ENCODE measurements around the gene QRICH2.

Gene QRICH2

GRCh38 chr17:76292567-76292966 is 15.5 kb downstream of the QRICH2 start:
- no peak overlapping the region for H3K4me2 ChIP-seq (ENCODE audit: low read depth, low read length)
- H3K27me3 ChIP-seq (replicated peaks; ENCODE audit: insufficient read depth, low read length) = no peaks in the 10 kb centered on the region
- H3K4me3 ChIP-seq (ENCODE audit: low read length) = no peak overlapping the region
- no peaks in the 10 kb centered on the region for H3K79me2 ChIP-seq (ENCODE audit: low read length)
- no peak overlapping the region for H3K27ac ChIP-seq (ENCODE audit: low read length)
- no peaks in the 10 kb centered on the region for H3K9me3 ChIP-seq (replicated peaks; ENCODE audit: insufficient read depth, low read length)
- no peak overlapping the region for H3K9ac ChIP-seq (ENCODE audit: low read length)
- TF ChIP-seq, protein P1, sequence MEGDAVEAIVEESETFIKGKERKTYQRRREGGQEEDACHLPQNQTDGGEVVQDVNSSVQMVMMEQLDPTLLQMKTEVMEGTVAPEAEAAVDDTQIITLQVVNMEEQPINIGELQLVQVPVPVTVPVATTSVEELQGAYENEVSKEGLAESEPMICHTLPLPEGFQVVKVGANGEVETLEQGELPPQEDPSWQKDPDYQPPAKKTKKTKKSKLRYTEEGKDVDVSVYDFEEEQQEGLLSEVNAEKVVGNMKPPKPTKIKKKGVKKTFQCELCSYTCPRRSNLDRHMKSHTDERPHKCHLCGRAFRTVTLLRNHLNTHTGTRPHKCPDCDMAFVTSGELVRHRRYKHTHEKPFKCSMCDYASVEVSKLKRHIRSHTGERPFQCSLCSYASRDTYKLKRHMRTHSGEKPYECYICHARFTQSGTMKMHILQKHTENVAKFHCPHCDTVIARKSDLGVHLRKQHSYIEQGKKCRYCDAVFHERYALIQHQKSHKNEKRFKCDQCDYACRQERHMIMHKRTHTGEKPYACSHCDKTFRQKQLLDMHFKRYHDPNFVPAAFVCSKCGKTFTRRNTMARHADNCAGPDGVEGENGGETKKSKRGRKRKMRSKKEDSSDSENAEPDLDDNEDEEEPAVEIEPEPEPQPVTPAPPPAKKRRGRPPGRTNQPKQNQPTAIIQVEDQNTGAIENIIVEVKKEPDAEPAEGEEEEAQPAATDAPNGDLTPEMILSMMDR (IDR thresholded peaks at IDR 0.05; ENCODE audit: low read length) = no peak
- TF ChIP-seq EZH2phosphoT487 (IDR thresholded peaks at IDR 0.05; ENCODE audit: low read length) (no peak), EZH2 (optimal IDR thresholded peaks at IDR 0.05; ENCODE audit: low read depth, low read length) (no peak)
- no peaks in the 10 kb centered on the region for H3K4me1 ChIP-seq (ENCODE audit: low read length)
- no peak for DNase-seq
- no peaks in the 10 kb centered on the region for H3F3A ChIP-seq (ENCODE audit: insufficient read depth, low read length)
- no peaks in the 10 kb centered on the region for H4K20me1 ChIP-seq (ENCODE audit: insufficient read depth, low read length)
- no peaks in the 10 kb centered on the region for H3K9me2 ChIP-seq (replicated peaks; ENCODE audit: insufficient read depth, low read length)
- no peak overlapping the region for H2AFZ ChIP-seq (ENCODE audit: low read length)
- H3K36me3 ChIP-seq (replicated peaks; ENCODE audit: insufficient read depth, low read length) = no peaks in the 10 kb centered on the region

GRCh38 chr17:76281573-76282371 is 26.3 kb downstream of the QRICH2 start:
- H3K4me3 ChIP-seq (ENCODE audit: low read length) = no peak overlapping the region
- H3K36me3 ChIP-seq (replicated peaks; ENCODE audit: insufficient read depth, low read length) = no peaks in the 10 kb centered on the region
- H2AFZ ChIP-seq (ENCODE audit: low read length) = no peak overlapping the region
- TF ChIP-seq EZH2phosphoT487 (IDR thresholded peaks at IDR 0.05; ENCODE audit: low read length) (no peak), EZH2 (optimal IDR thresholded peaks at IDR 0.05; ENCODE audit: low read depth, low read length) (no peak)
- TF ChIP-seq, protein P1 (IDR thresholded peaks at IDR 0.05; ENCODE audit: low read length) = no peak
- no peak for DNase-seq
- no peaks in the 10 kb centered on the region for H3K9me2 ChIP-seq (replicated peaks; ENCODE audit: insufficient read depth, low read length)
- no peak overlapping the region for H3K27ac ChIP-seq (ENCODE audit: low read length)
- no peaks in the 10 kb centered on the region for H3F3A ChIP-seq (ENCODE audit: insufficient read depth, low read length)
- no peaks in the 10 kb centered on the region for H3K9me3 ChIP-seq (replicated peaks; ENCODE audit: insufficient read depth, low read length)
- no peaks in the 10 kb centered on the region for H3K79me2 ChIP-seq (ENCODE audit: low read length)
- H3K9ac ChIP-seq (ENCODE audit: low read length) = no peak overlapping the region
- H3K27me3 ChIP-seq (replicated peaks; ENCODE audit: insufficient read depth, low read length) = no peaks in the 10 kb centered on the region
- H3K4me1 ChIP-seq (ENCODE audit: low read length) = no peaks in the 10 kb centered on the region
- H3K4me2 ChIP-seq (ENCODE audit: low read depth, low read length) = no peak overlapping the region
- H4K20me1 ChIP-seq (ENCODE audit: insufficient read depth, low read length) = no peaks in the 10 kb centered on the region

- Histone ChIP-seq H3K9me3 (replicated peaks; ENCODE audit: insufficient read depth, low read length) (no peaks in the 10 kb centered on the region), H4K20me1 (ENCODE audit: insufficient read depth, low read length) (no peaks in the 10 kb centered on the region), H3K9ac (ENCODE audit: low read length) (no peak overlapping the region), H3K9me2 (replicated peaks; ENCODE audit: insufficient read depth, low read length) (no peaks in the 10 kb centered on the region), H3K36me3 (replicated peaks; ENCODE audit: insufficient read depth, low read length) (no peaks in the 10 kb centered on the region), H3K4me3 (ENCODE audit: low read length) (no peak overlapping the region), H3K4me2 (ENCODE audit: low read depth, low read length) (no peak overlapping the region), H3F3A (ENCODE audit: insufficient read depth, low read length) (no peaks in the 10 kb centered on the region), H2AFZ (ENCODE audit: low read length) (no peak overlapping the region), H3K4me1 (ENCODE audit: low read length) (no peaks in the 10 kb centered on the region), H3K79me2 (ENCODE audit: low read length) (no peaks in the 10 kb centered on the region), H3K27ac (ENCODE audit: low read length) (no peak overlapping the region), H3K27me3 (replicated peaks; ENCODE audit: insufficient read depth, low read length) (no peaks in the 10 kb centered on the region)
- no peak for DNase-seq
- TF ChIP-seq EZH2phosphoT487 (IDR thresholded peaks at IDR 0.05; ENCODE audit: low read length) = no peak
Observed at GRCh38 chr17:76280650-76281049, 27.4 kb downstream of the QRICH2 start.

GRCh38 chr17:76279742-76280287 is 28.3 kb downstream of the QRICH2 start:
- TF ChIP-seq EZH2 (optimal IDR thresholded peaks at IDR 0.05; ENCODE audit: low read depth, low read length) (no peak), EZH2phosphoT487 (IDR thresholded peaks at IDR 0.05; ENCODE audit: low read length) (no peak)
- TF ChIP-seq, protein P1 (IDR thresholded peaks at IDR 0.05; ENCODE audit: low read length) = no peak
- Histone ChIP-seq H3K27ac (ENCODE audit: low read length) (no peak overlapping the region), H3K4me2 (ENCODE audit: low read depth, low read length) (no peak overlapping the region), H3K27me3 (replicated peaks; ENCODE audit: insufficient read depth, low read length) (no peaks in the 10 kb centered on the region), H3K79me2 (ENCODE audit: low read length) (no peaks in the 10 kb centered on the region), H3K4me1 (ENCODE audit: low read length) (no peaks in the 10 kb centered on the region), H4K20me1 (ENCODE audit: insufficient read depth, low read length) (no peaks in the 10 kb centered on the region), H3K9me2 (replicated peaks; ENCODE audit: insufficient read depth, low read length) (no peaks in the 10 kb centered on the region), H2AFZ (ENCODE audit: low read length) (no peak overlapping the region), H3K4me3 (ENCODE audit: low read length) (no peak overlapping the region), H3K9ac (ENCODE audit: low read length) (no peak overlapping the region), H3F3A (ENCODE audit: insufficient read depth, low read length) (no peaks in the 10 kb centered on the region), H3K9me3 (replicated peaks; ENCODE audit: insufficient read depth, low read length) (no peaks in the 10 kb centered on the region), H3K36me3 (replicated peaks; ENCODE audit: insufficient read depth, low read length) (no peaks in the 10 kb centered on the region)
- DNase-seq = no peak

Measured in MM.1S (cell line).